ENCODE results near the gene HMCN1.

DNA sequence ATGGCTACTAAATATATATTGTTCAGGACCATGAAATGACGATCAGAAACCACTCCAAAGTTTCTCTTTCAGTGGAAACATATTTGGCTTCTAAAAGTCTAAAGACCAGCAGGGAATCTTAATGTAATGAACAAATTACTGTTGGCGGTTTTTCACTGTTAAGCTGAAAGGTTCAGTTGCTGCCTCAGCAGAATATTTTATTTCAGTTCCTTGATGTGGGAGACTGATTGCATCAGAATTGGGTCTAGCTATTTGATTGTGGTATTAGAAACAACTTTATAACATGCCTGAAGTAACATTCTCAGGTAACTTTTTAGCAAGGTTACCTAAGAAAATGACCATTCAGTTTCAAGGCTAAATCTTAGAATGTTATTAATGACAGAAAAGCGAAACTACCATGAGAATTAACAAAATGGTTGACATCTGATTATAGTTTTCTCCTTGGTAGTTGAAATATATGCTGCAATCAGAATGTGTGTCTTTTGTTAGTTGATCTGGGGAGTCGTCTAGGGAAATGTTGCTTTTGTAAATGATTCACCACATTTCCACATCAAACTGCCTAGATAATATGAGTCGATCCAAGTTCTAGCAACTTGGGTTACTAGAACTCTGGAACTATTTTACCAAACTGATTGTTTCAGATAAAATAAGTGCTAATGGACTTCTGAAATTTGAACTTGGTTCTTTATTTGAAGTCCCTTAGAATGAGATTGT is 200.4 kb downstream of the HMCN1 start:
- TF ChIP-seq, protein P1, sequence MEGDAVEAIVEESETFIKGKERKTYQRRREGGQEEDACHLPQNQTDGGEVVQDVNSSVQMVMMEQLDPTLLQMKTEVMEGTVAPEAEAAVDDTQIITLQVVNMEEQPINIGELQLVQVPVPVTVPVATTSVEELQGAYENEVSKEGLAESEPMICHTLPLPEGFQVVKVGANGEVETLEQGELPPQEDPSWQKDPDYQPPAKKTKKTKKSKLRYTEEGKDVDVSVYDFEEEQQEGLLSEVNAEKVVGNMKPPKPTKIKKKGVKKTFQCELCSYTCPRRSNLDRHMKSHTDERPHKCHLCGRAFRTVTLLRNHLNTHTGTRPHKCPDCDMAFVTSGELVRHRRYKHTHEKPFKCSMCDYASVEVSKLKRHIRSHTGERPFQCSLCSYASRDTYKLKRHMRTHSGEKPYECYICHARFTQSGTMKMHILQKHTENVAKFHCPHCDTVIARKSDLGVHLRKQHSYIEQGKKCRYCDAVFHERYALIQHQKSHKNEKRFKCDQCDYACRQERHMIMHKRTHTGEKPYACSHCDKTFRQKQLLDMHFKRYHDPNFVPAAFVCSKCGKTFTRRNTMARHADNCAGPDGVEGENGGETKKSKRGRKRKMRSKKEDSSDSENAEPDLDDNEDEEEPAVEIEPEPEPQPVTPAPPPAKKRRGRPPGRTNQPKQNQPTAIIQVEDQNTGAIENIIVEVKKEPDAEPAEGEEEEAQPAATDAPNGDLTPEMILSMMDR (conservative IDR thresholded peaks at IDR 0.05): no peak
- no peak for TF ChIP-seq ZFX (IDR thresholded peaks at IDR 0.05)

Measured in C4-2B (cell line).